RPMI8226 (cell line): Measurements from ENCODE around the gene SLC25A11.
"Not testable (repeated sequence)": the region's sequence is repeated elsewhere in the genome, so short reads cannot be mapped to it uniquely, and the experiment has no call there.

Experiments used
- DNase-seq: peaks from one replicate; pipeline ENCODE4 v3.0.0-alpha.2; 2015

The SLC25A11 gene

GRCh38 chr17:4944554-4945175, 4.8 kb upstream of the SLC25A11 start:
- DNase-seq, result no peak

DNA sequence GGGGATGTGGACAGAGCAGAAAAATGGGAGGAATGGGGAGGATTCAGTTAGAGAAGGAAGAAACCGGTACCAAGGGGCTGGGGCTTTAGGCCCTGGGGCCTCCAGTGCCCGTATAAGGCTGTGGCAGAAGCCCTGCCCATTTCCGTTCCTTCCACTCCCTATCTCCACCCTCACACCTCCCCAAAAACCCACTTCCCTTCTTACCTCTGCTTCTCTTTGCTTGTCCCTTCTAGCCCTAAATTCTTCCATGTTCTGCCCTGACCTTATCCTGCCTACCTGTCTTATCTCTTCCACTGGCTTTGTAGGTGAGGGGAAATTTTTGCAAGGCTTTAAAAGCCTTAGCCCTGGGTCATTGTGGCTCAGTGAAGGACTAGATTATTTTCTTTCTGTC, 4.3 kb upstream of the SLC25A11 start:
- DNase-seq, result no peak

DNA sequence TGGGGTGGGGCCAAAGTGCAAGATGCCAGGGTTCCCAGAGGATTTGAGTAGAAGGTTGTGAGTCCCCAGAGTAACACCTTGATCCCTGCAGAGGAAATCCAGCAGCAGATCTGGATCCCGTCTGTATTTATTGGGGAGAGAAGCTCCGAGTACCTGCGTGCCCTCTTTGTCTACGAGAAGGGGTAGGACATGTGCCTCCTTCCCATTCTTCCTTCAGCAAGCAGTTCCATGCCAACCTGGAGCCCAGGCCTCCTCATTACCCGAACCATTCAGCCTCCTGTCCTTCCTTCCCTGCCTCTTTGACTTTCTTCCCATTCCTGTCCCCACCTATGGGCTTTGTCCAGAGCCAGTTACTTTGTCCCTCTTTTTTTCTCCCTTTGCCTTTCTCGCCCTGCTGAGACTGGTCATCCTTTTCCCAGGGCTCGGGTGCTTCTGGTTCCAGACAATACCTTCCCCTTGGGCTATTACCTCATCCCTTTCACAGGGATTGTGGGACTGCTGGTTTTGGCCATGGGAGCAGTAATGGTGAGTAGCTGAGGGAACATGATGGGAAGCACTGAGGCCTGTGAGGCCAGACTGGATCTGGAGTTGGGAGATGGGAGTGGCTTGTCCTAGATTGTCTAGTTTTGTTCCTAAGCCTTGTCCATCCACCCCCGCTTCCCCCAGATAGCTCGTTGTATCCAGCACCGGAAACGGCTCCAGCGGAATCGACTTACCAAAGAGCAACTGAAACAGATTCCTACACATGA, 3.1 kb upstream of the SLC25A11 start:
- DNase-seq, result no peak

GRCh38 chr17:4941319-4941610, 1.4 kb upstream of the SLC25A11 start:
- no peak for DNase-seq

- DNase-seq, result no peak
Observed at GRCh38 chr17:4940555-4941318, 891 bp upstream of the SLC25A11 start.

DNA sequence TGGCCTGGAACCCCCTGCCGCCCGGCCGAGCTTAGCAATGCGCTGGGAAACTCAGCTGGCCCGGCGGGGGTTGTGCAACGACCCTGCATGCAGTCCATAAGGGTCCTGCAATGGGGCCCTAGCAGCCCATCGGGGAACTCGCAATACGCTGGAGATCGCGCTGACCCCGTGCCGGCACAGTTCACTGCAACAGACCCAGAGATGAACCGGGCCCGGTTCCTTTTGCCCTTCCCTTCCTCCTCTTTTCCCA, 375 bp downstream of the SLC25A11 start:
- DNase-seq, result no peak

GRCh38 chr17:4938688-4939545, 929 bp downstream of the SLC25A11 start:
- DNase-seq, result peak; percentile 31

- DNase-seq, result no peak
Observed at GRCh38 chr17:4938069-4938491, 1.8 kb downstream of the SLC25A11 start.

DNA sequence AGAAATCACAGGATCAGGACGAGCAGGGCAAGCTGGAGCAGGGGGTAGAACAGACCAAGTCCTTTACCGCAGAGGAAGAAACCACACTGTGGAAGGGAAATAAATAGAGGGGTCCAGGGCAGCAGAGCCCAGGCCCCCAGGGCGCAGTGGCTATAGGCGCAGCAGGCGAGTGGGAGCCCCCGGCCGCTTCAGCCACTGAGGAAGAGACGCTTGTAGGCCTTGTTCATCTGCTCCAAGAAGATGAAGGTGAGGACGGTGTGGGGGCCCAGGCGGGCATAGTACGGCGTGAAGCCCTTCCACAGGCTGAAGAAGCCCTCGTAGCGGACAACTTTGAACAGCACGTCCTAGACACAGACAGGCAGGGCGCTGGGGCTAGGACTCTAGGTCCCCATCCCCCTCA, 2.3 kb downstream of the SLC25A11 start:
- DNase-seq, result no peak

DNA sequence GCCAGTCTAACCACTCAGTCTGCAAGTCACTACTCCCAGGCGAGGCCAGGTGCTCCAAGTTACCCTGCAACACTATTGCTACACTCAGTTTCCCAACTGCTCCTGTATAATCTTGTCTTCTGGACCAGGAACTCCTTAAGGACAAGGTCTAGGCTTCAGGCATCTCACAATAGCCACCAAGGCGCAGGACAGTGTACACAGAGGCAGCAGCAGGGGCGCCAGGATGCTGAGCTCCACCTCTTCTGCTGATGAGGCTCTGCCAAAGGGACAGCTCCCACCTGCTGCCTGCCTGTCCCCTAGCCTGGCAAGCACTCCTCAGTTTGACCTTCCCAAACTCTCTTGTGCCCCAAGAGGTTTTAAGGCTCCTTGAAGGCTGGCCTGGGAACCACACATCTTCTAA, 3.4 kb downstream of the SLC25A11 start:
- DNase-seq, result no peak

GRCh38 chr17:4935650-4936049, 4.2 kb downstream of the SLC25A11 start:
- DNase-seq, result no peak

DNA sequence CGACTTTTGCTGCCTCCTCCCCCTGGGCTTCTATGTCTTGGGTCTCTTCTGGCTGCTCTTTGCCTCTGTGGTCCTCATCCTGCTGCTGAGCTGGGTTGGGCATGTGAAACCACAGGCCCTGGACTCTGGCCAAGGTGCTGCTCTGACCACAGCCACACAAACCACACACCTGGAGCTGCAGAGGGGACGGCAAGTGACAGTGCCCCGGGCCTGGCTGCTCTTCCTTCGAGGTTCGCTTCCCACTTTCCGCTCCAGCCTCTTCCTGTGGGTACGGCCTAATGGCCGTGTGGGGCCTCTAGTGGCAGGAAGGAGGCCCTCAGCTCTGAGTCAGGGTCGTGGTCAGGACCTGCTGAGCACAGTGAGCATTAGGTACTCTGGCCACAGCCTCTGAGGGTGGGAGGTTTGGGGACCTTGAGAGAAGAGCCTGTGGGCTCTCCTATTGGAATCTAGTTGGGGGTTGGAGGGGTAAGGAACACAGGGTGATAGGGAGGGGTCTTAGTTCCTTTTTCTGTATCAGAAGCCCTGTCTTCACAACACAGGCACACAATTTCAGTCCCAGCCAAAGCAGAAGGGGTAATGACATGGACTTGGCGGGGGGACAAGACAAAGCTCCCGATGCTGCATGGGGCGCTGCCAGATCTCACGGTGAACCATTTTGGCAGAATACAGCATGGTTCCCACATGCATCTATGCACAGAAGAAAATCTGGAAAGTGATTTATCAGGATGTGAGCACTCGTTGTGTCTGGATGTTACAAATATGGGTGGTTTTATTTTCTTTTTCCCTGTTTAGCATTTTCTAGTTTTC, 5.5 kb downstream of the SLC25A11 start:
- peak; percentile 92 for DNase-seq

GRCh38 chr17:4933646-4934045, 6.2 kb downstream of the SLC25A11 start:
- no peak for DNase-seq

GRCh38 chr17:4932756-4933155, 7.1 kb downstream of the SLC25A11 start:
- no peak for DNase-seq

DNA sequence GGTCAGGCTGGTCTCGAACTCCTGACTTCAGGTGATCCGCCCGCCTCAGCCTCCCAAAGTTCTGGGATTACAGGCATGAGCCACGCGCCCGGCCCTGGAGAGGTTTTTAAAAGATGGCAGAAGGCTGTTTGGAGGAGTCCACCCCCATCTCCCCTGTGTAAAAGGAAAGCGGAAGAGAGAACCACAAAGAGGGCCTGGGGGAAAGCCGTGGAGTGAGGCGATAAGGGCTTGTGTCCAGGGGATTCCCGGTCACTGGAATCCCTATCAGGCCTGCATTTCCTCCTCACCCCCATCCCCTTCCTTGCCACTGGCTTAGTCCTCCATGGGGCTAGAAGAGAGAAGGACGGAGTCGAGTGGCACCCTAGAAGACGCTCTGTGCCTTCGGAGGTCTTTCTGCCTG, 7.9 kb downstream of the SLC25A11 start, which contains the start of gene GP1BA:
Gene GP1BA (plus strand): TSS at position 315 of the 400 bp plus-strand sequence. CDS start 328 bp downstream, outside the sequence.
- no peak for DNase-seq

DNA sequence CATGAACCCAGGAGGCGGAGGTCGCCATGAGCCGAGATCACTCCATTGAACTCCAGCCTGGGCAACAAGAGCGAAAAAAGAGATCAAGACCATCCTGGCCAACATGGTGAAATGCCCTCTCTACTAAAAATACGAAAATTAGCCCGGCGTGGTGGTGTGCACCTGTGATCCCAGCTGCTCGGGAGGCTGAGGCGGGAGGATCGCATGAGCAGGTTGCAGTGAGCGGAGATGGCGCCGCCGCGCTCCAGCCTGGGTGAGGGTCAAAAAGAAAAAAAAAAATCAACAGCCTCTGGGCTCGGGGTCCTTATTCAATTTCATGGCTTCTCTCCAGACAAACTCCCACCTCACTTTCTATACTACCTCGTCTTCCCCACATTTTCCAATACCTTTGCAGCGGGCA, 11.0 kb downstream of the SLC25A11 start:
- no peak for DNase-seq

GRCh38 chr17:4926577-4927335, 13.1 kb downstream of the SLC25A11 start:
- DNase-seq, result not testable (repeated sequence)

- no peak for DNase-seq
Observed at GRCh38 chr17:4921320-4921719, 18.5 kb downstream of the SLC25A11 start.

DNA sequence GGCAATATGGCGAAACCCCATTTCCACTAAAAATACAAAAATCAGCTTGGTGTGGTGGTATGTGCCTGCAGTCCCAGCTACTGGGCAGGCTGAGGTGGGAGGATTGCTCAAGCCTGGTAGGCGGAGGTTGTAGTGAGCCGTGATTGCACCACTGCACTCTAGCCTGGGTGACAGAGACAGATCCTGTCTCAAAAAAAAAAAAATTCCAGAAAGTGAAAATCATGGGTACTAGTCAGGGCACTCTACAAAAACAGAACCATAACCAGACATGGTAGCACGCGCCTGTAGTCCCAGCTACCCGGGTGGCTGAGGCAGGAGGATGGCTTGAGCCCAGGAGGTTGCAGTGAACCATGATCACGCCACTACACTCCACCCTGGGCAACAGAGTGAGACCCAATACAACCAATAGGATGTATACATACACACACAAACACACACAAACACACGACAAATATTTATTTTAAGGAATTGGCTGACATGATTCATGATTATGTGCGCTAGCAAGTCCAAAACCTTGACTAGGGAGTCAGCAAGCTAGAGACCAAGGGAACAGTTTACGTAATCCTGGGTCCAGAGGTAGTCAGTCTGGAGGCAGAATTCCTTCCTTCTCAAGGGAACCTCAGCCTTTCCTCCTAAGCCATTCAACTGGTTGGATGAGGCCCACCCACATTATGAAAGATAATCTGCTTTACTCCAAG, 19.3 kb downstream of the SLC25A11 start:
- no peak for DNase-seq

- DNase-seq, result no peak
Observed at GRCh38 chr17:4919511-4920047, 20.3 kb downstream of the SLC25A11 start.

- not testable (repeated sequence) for DNase-seq
Observed at GRCh38 chr17:4914551-4914950, 25.3 kb downstream of the SLC25A11 start.
